ENCODE measurements around the gene PSAT1.

- TF ChIP-seq CTCF (conservative IDR thresholded peaks at IDR 0.05) (no peak), EZH2 (IDR thresholded peaks at IDR 0.05; ENCODE audit: low read depth) (no peak)
These were observed 27.1 kb upstream of the PSAT1 start for GRCh38 chr9:78269784-78270183.

Data from PC-9 (cell line).